Left lobe of liver (tissue), 2 donors: ENCODE data around the gene NXF1. TPM values are rescaled to one million over a fixed set of nuclear protein-coding genes. Genes with fewer than 3 reads are reported as not detected.
A peak's percentile ranks its signal among the peaks of the same experiment; 100 is the strongest.
"Not testable (repeated sequence)": the region's sequence is repeated elsewhere in the genome, so short reads cannot be mapped to it uniquely, and the experiment has no call there.

ENCODE experiments used
- ATAC-seq: fragments of 200-7000 bp; cut with Tn5 transposase; one replicate; pipeline ENCODE4 v1.9.1; 2020; ENCODE audit warnings: mild to moderate bottlenecking, moderate library complexity
- DNase-seq: peaks from one replicate; pipeline ENCODE4 v3.0.0-alpha.2; 2020; ENCODE audit warnings: low spot score
- total RNA-seq: library from RNA; stranded (reverse); gene quantifications from one replicate; pipeline ENCODE4 v1.2.1, GENCODE V29; 2021
- donor health status: DM: no; HTN: no; CAD: no; lungs with moderate emphysema.
- donor health status: DM: no; HTN: yes; CAD: no.

Gene NXF1
- total RNA-seq, 1 donor from 2014 or later, result 42.8 TPM

- DNase-seq (no peak), ATAC-seq (no peak)
Observed at GRCh38 chr11:62788991-62789390, 16.2 kb downstream of the NXF1 start.

- DNase-seq, result peak; percentile 98
- peak; percentile 84 for ATAC-seq
Observed at GRCh38 chr11:62787005-62787759, 18.1 kb downstream of the NXF1 start, which contains the start of gene TMEM179B. Gene TMEM179B, plus strand, starts transcription at chr11:62787402. Its CDS starts 30 bp downstream, at chr11:62787432.

GRCh38 chr11:62786318-62787004 is 18.8 kb downstream of the NXF1 start:
- DNase-seq (peak; percentile 88), ATAC-seq (peak; percentile 85)

- DNase-seq, result no peak
- no peak for ATAC-seq
Observed at GRCh38 chr11:62782753-62783152, 22.5 kb downstream of the NXF1 start.

- no peak for ATAC-seq
Observed at GRCh38 chr11:62778441-62778840, 26.8 kb downstream of the NXF1 start.

GRCh38 chr11:62777389-62777788 is 27.9 kb downstream of the NXF1 start:
- ATAC-seq (no peak), DNase-seq (no peak)

More at GRCh38 chr11:62778441-62778840, 26.8 kb downstream of the NXF1 start:
- no peak for DNase-seq

GRCh38 chr11:62775646-62776045 is 29.6 kb downstream of the NXF1 start:
- ATAC-seq (no peak), DNase-seq (no peak)

GRCh38 chr11:62774407-62774806 is 30.8 kb downstream of the NXF1 start:
- no peak for ATAC-seq
- DNase-seq, result no peak

GRCh38 chr11:62771144-62772021 is 33.9 kb downstream of the NXF1 start, which contains the start of gene TAF6L:
Gene TAF6L, plus strand, starts transcription at chr11:62771396. Its CDS starts 4,388 bp downstream, at chr11:62775784.
- ATAC-seq (peak; percentile 93), DNase-seq (peak; percentile 99)

GRCh38 chr11:62770778-62771143 is 34.5 kb downstream of the NXF1 start:
- DNase-seq, result peak; percentile 54
- peak; percentile 42 for ATAC-seq

- not testable (repeated sequence) for DNase-seq, ATAC-seq
Observed at GRCh38 chr11:62760867-62761227, 44.4 kb downstream of the NXF1 start.

GRCh38 chr11:62757846-62758788 is 47.1 kb downstream of the NXF1 start:
- ATAC-seq (no peak), DNase-seq (no peak)

- no peak for DNase-seq
- ATAC-seq, result no peak
Observed at GRCh38 chr11:62755086-62755615, 50.1 kb downstream of the NXF1 start.

- DNase-seq, result peak; percentile 98
- peak; percentile 94 for ATAC-seq
Observed at GRCh38 chr11:62753736-62754603, 51.3 kb downstream of the NXF1 start, which contains the start of gene ZBTB3. Gene ZBTB3, minus strand, starts transcription at chr11:62754160. Its CDS starts 496 bp downstream, at chr11:62753664.

GRCh38 chr11:62752994-62753735 is 52.1 kb downstream of the NXF1 start:
- ATAC-seq, result no peak
- DNase-seq, result no peak

- DNase-seq (no peak), ATAC-seq (no peak)
Observed at GRCh38 chr11:62752177-62752785, 53.0 kb downstream of the NXF1 start.

- ATAC-seq, DNase-seq: not testable (repeated sequence)
Observed at GRCh38 chr11:62749931-62750330, 55.3 kb downstream of the NXF1 start.
